ENCODE results near the gene PRDM16. TPM values are rescaled to one million over a fixed set of nuclear protein-coding genes. Genes with fewer than 3 reads are reported as not detected.

Gene PRDM16
- polyA plus RNA-seq, 2 of the 4 experiments (the other 2 are of a cell fraction) = 0.03 to 0.35 TPM

GRCh38 chr1:3155056-3155925 is 86.3 kb downstream of the PRDM16 start (continued):
- TF ChIP-seq PBX3 (IDR thresholded peaks at IDR 0.05) (no peak), JUNB (IDR thresholded peaks at IDR 0.05) (no peak), ATOH8 (CRISPR knock-in tag; IDR thresholded peaks at IDR 0.05; ENCODE audit: low read depth) (no peak)

- CTCF ChIA-PET = no interaction called here
- 58% methylated on average over 5 of the region's 5 CpGs for WGBS (ENCODE audit: missing lambda C conversion rate)
- FAIRE-seq = no peak
These were observed 86.9 kb downstream of the PRDM16 start for GRCh38 chr1:3155926-3156220.

GRCh38 chr1:3156936-3157335 is 87.9 kb downstream of the PRDM16 start:
- ChIA-PET POLR2A (no interaction called here), CTCF (no interaction called here)
- ATAC-seq (no peak), FAIRE-seq (no peak), DNase-seq (ENCODE audit: low read depth in 1 of 2, low spot score in 1 of 2) (no peak)
- Histone ChIP-seq H3K4me2 (no peak overlapping the region), H3K4me3 (no peak overlapping the region), H3K9me3 (no peaks in the 10 kb centered on the region), H3K27ac (no peak overlapping the region), H3K4me1 (no peaks in the 10 kb centered on the region)
- 87% methylated on average over 14 of the region's 19 CpGs for WGBS (ENCODE audit: missing lambda C conversion rate)
- TF ChIP-seq FOXS1 (CRISPR knock-in tag; IDR thresholded peaks at IDR 0.05) (no peak), USF2 (IDR thresholded peaks at IDR 0.05) (no peak), CHD4 (IDR thresholded peaks at IDR 0.05; ENCODE audit: borderline replicate concordance) (no peak)

More at GRCh38 chr1:3155926-3156220, 86.9 kb downstream of the PRDM16 start:
- no peaks in the 10 kb centered on the region for H3K4me1 ChIP-seq
- POLR2A ChIA-PET = no interaction called here
- DNase-seq (ENCODE audit: low read depth in 1 of 2, low spot score in 1 of 2) (no peak), ATAC-seq (no peak)
- no peak overlapping the region for H3K27ac ChIP-seq
- no peak overlapping the region for H3K4me3 ChIP-seq
- no peaks in the 10 kb centered on the region for H3K9me3 ChIP-seq
- H3K4me2 ChIP-seq = no peak overlapping the region
- no peak for TF ChIP-seq ZNF302 (CRISPR knock-in tag; IDR thresholded peaks at IDR 0.05)
- TF ChIP-seq JUN (IDR thresholded peaks at IDR 0.05) = no peak
- TF ChIP-seq HOXA7 (CRISPR knock-in tag; IDR thresholded peaks at IDR 0.05) = no peak
- no peak for TF ChIP-seq RARB (CRISPR knock-in tag; IDR thresholded peaks at IDR 0.05)
- no peak for TF ChIP-seq NPAS2 (CRISPR knock-in tag; IDR thresholded peaks at IDR 0.05; ENCODE audit: borderline replicate concordance)

GRCh38 chr1:3158347-3158746 is 89.3 kb downstream of the PRDM16 start:
- TF ChIP-seq HMGXB4 (CRISPR knock-in tag; IDR thresholded peaks at IDR 0.05; ENCODE audit: borderline replicate concordance) (no peak), NPAS2 (CRISPR knock-in tag; IDR thresholded peaks at IDR 0.05; ENCODE audit: borderline replicate concordance) (no peak), ZSCAN20 (CRISPR knock-in tag; IDR thresholded peaks at IDR 0.05) (no peak), NFE2L2 (conservative IDR thresholded peaks at IDR 0.05; ENCODE audit: low read length) (peak; percentile 86), HOXB13 (CRISPR knock-in tag; IDR thresholded peaks at IDR 0.05; ENCODE audit: low read depth) (no peak), RAD21 (conservative IDR thresholded peaks at IDR 0.05 in 1 of 2, IDR thresholded peaks at IDR 0.05 in 1 of 2) (no peak), FOSL2 (IDR thresholded peaks at IDR 0.05) (no peak), FOSL2 (CRISPR knock-in tag; IDR thresholded peaks at IDR 0.05) (no peak), ZNF302 (CRISPR knock-in tag; IDR thresholded peaks at IDR 0.05) (no peak), CHD4 (IDR thresholded peaks at IDR 0.05; ENCODE audit: borderline replicate concordance) (no peak), SMC3 (IDR thresholded peaks at IDR 0.05) (no peak), MAFK (IDR thresholded peaks at IDR 0.05; ENCODE audit: partially characterized antibody) (peak; percentile 69), HOXB5 (CRISPR knock-in tag; IDR thresholded peaks at IDR 0.05) (no peak), HDAC2 (IDR thresholded peaks at IDR 0.05) (no peak), PHF8 (IDR thresholded peaks at IDR 0.05; ENCODE audit: borderline replicate concordance, low read depth) (no peak), KDM5A (IDR thresholded peaks at IDR 0.05) (no peak)

More at GRCh38 chr1:3158347-3158746, 89.3 kb downstream of the PRDM16 start:
- 92% methylated on average over 4 of the region's 4 CpGs for WGBS (ENCODE audit: missing lambda C conversion rate)
- H3K9me3 ChIP-seq = no peaks in the 10 kb centered on the region
- H3K4me3 ChIP-seq = no peak overlapping the region
- FAIRE-seq = no peak
- CTCF ChIA-PET = no interaction called here
- H3K4me1 ChIP-seq = no peaks in the 10 kb centered on the region
- no peak overlapping the region for H3K27ac ChIP-seq
- POLR2A ChIA-PET = no interaction called here
- H3K4me2 ChIP-seq = no peak overlapping the region
- ATAC-seq = no peak
- DNase-seq (ENCODE audit: low read depth in 1 of 2, low spot score in 1 of 2) = no peak

Measured in A549 (cell line).